Suprapubic skin (tissue), 4 donors: Measurements from ENCODE around the gene GRID2. TPM values are rescaled to one million over a fixed set of nuclear protein-coding genes. Genes with fewer than 3 reads are reported as not detected.

Source experiments
- DNase-seq, 2 donors: peaks; one replicate each; pipeline ENCODE4 v3.0.0-alpha.2; 2019; ENCODE audit warnings: low spot score in 2 of 2
- H3K27ac ChIP-seq: fragments of 200-600 bp; sonication (generic); one replicate; pipeline ENCODE4 v1.5.1; 2019
- H3K27me3 ChIP-seq: fragments of 200-600 bp; sonication (generic); one replicate; pipeline ENCODE4 v1.5.1; 2019
- H3K36me3 ChIP-seq: fragments of 200-600 bp; sonication (generic); one replicate; pipeline ENCODE4 v1.5.1; 2019
- H3K4me1 ChIP-seq: fragments of 200-600 bp; sonication (generic); one replicate; pipeline ENCODE4 v1.5.1; 2019
- H3K4me3 ChIP-seq: fragments of 200-600 bp; sonication (generic); one replicate; pipeline ENCODE4 v1.5.1; 2019; ENCODE audit warnings: mild to moderate bottlenecking
- H3K9me3 ChIP-seq: fragments of 200-600 bp; sonication (generic); one replicate; pipeline ENCODE4 v1.5.1; 2019
- CTCF ChIP-seq, 2 donors: fragments of 200-600 bp in 1 of 2; fragments of 450-650 bp in 1 of 2; sonication (generic) in 1 of 2; IDR thresholded peaks; one replicate each; pipeline ENCODE4 v1.5.1; 2016 to 2019; ENCODE audit warnings: antibody characterized with exemption in 2 of 2, mild to moderate bottlenecking in 1 of 2, moderate library complexity in 1 of 2
- EP300 ChIP-seq: sonication (generic); formaldehyde crosslinking; IDR thresholded peaks from one replicate; pipeline ENCODE4 v1.6.1; 2017; ENCODE audit warnings: antibody characterized with exemption
- POLR2A ChIP-seq, 2 donors: fragments of 450-650 bp; IDR thresholded peaks; one replicate each; pipeline ENCODE4 v1.6.1; 2017; ENCODE audit warnings: antibody characterized with exemption in 2 of 2, mild to moderate bottlenecking in 2 of 2, moderate library complexity in 2 of 2
- POLR2AphosphoS5 ChIP-seq, 3 donors: sonication (generic); formaldehyde crosslinking; IDR thresholded peaks; one replicate each; pipeline ENCODE4 v1.6.1; 2017; ENCODE audit warnings: antibody characterized with exemption in 3 of 3
- WGBS: methylation state at CpG from one replicate; pipeline ENCODE4 v1.1.5; 2018; 5-methylcytosine and 5-hydroxymethylcytosine counted together
- total RNA-seq, 4 donors: library from RNA; depleted of rRNA; stranded (reverse); fragments of >200 nt; gene quantifications; one replicate each; pipeline ENCODE4 v1.1.0, GENCODE V29; 2016

GRID2 gene
- total RNA-seq, 4 donors from 2014 or later, result not detected

- H3K27me3 ChIP-seq, result no peaks in the 10 kb centered on the region
- H3K4me3 ChIP-seq, result no peak overlapping the region
- TF ChIP-seq POLR2AphosphoS5 (IDR thresholded peaks at IDR 0.05) (no peak), CTCF (IDR thresholded peaks at IDR 0.05) (peak; percentile 58 to 62)
- no peaks in the 10 kb centered on the region for H3K9me3 ChIP-seq
- 3% methylated on average over 5 of the region's 5 CpGs for WGBS
- DNase-seq, result no peak
- H3K27ac ChIP-seq, result no peak overlapping the region
- H3K36me3 ChIP-seq, result no peaks in the 10 kb centered on the region
- no peaks in the 10 kb centered on the region for H3K4me1 ChIP-seq
Measured at GRCh38 chr4:93764639-93765246, 1461.0 kb downstream of the GRID2 start.

GRCh38 chr4:93767917-93768316, 1464.2 kb downstream of the GRID2 start:
- WGBS, result 57% methylated on average over 5 of the region's 5 CpGs
- Histone ChIP-seq H3K36me3 (no peaks in the 10 kb centered on the region), H3K4me1 (no peaks in the 10 kb centered on the region), H3K9me3 (no peaks in the 10 kb centered on the region), H3K4me3 (no peak overlapping the region), H3K27me3 (no peaks in the 10 kb centered on the region), H3K27ac (no peak overlapping the region)
- DNase-seq, result no peak
- TF ChIP-seq POLR2A (IDR thresholded peaks at IDR 0.05) (no peak), EP300 (no peak), POLR2AphosphoS5 (IDR thresholded peaks at IDR 0.05) (no peak), CTCF (IDR thresholded peaks at IDR 0.05) (no peak)

- DNase-seq, result no peak
- Histone ChIP-seq H3K27ac (no peak overlapping the region), H3K4me3 (no peak overlapping the region), H3K4me1 (no peaks in the 10 kb centered on the region), H3K36me3 (no peaks in the 10 kb centered on the region), H3K9me3 (no peaks in the 10 kb centered on the region), H3K27me3 (no peaks in the 10 kb centered on the region)
- no peak for TF ChIP-seq POLR2AphosphoS5 (IDR thresholded peaks at IDR 0.05)
- TF ChIP-seq EP300, result no peak
- TF ChIP-seq POLR2A (IDR thresholded peaks at IDR 0.05), result no peak
- no peak for TF ChIP-seq CTCF (IDR thresholded peaks at IDR 0.05)
- 19% methylated on average over 1 of the region's 1 CpG for WGBS
Measured at GRCh38 chr4:93770201-93770600, 1466.4 kb downstream of the GRID2 start.

GRCh38 chr4:93771640-93772411, 1468.1 kb downstream of the GRID2 start:
- WGBS, result 79% methylated on average over 8 of the region's 8 CpGs
- Histone ChIP-seq H3K27me3 (no peaks in the 10 kb centered on the region), H3K27ac (no peak overlapping the region), H3K36me3 (no peaks in the 10 kb centered on the region), H3K4me3 (no peak overlapping the region), H3K4me1 (peaks cover 3% of the 10 kb centered on the region), H3K9me3 (no peaks in the 10 kb centered on the region)
- no peak for DNase-seq
- TF ChIP-seq POLR2AphosphoS5 (IDR thresholded peaks at IDR 0.05) (no peak), EP300 (no peak), POLR2A (IDR thresholded peaks at IDR 0.05) (no peak), CTCF (IDR thresholded peaks at IDR 0.05) (no peak)

GRCh38 chr4:93772858-93773257, 1469.1 kb downstream of the GRID2 start:
- Histone ChIP-seq H3K4me1 (peaks cover 6% of the 10 kb centered on the region), H3K9me3 (no peaks in the 10 kb centered on the region), H3K4me3 (no peak overlapping the region), H3K27ac (no peak overlapping the region), H3K27me3 (no peaks in the 10 kb centered on the region), H3K36me3 (no peaks in the 10 kb centered on the region)
- TF ChIP-seq POLR2A (IDR thresholded peaks at IDR 0.05) (no peak), CTCF (IDR thresholded peaks at IDR 0.05) (no peak), EP300 (no peak), POLR2AphosphoS5 (IDR thresholded peaks at IDR 0.05) (no peak)
- no peak for DNase-seq
